ENCODE data around the gene FBXW8.

GRCh38 chr12:116864371-116865160, 46.2 kb upstream of the FBXW8 start:
- TF ChIP-seq POLR2A (IDR thresholded peaks at IDR 0.05): no peak
- no peak for TF ChIP-seq CTCF (IDR thresholded peaks at IDR 0.05 in 4 of 5, conservative IDR thresholded peaks at IDR 0.05 in 1 of 5)
